ENCODE measurements around the gene EFHC1.

The EFHC1 gene

DNA sequence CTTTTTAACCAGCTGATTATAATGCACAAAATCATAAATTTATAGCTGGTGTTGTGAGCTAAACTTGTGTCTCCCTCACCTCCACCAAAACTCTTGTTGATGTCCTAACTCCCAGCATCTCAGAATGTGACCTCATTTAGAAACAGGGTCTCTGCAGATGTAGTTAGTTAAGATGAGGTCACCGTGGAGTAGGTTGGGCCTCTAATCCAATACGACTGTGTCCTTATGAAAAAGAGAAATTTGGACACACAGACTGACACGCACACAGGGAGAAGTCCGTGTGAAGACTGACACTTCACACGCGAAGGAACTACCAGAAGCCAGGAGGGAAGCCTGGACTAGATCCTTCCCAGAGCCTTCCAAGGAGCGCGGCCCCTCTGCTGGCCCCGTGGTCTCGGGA, 110.2 kb downstream of the EFHC1 start:
- Histone ChIP-seq H3K27me3 (ENCODE audit: control insufficient read depth in 1 of 2, insufficient read depth in 2 of 2, low read length in 2 of 2) (no peaks in the 10 kb centered on the region), H3K27ac (ENCODE audit: low read length) (no peak overlapping the region)

GRCh38 chr6:52531396-52531795, 111.3 kb downstream of the EFHC1 start:
- Histone ChIP-seq H3K4me3 (ENCODE audit: low read length in 2 of 2) (no peak overlapping the region), H3K9ac (ENCODE audit: low read length in 2 of 2) (no peak overlapping the region), H3K27ac (ENCODE audit: low read length) (no peak overlapping the region), H3K4me1 (ENCODE audit: control insufficient read depth, insufficient read depth, low read length) (peaks cover 5% of the 10 kb centered on the region), H3K36me3 (ENCODE audit: control insufficient read depth in 2 of 2, insufficient read depth in 2 of 2, low read length in 2 of 2) (peaks cover 12 to 15% of the 10 kb centered on the region in 2 donors), H3K9me3 (ENCODE audit: control insufficient read depth in 2 of 2, low read length in 2 of 2) (no peaks in the 10 kb centered on the region), H3K27me3 (ENCODE audit: control insufficient read depth in 1 of 2, insufficient read depth in 2 of 2, low read length in 2 of 2) (no peaks in the 10 kb centered on the region)

More for the DNA sequence above, 110.2 kb downstream of the EFHC1 start:
- Histone ChIP-seq H3K9me3 (ENCODE audit: control insufficient read depth in 2 of 2, low read length in 2 of 2) (no peaks in the 10 kb centered on the region), H3K9ac (ENCODE audit: low read length in 2 of 2) (no peak overlapping the region), H3K4me3 (ENCODE audit: low read length in 2 of 2) (no peak overlapping the region), H3K4me1 (ENCODE audit: control insufficient read depth, insufficient read depth, low read length) (peaks cover 2% of the 10 kb centered on the region), H3K36me3 (ENCODE audit: control insufficient read depth in 2 of 2, insufficient read depth in 2 of 2, low read length in 2 of 2) (peaks cover 12 to 13% of the 10 kb centered on the region in 2 donors)

DNA sequence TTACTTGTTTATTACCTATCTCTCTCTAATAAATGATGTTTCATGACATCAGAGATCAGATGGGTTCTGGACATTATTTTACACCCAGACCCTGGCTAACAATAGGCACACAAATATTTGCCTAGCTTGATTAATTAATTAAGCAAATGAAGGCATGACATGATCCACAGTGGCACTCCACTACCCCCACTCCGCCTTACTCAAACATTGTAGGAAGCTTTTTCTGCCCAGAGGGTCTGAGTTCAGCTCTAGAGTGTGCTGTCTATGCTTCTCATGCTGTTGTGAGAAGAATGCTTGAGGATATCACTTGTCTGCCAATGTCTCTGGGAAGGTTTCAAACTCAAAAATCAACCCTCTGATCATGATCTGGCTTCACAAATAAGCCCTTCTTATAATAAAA, 111.7 kb downstream of the EFHC1 start:
- H3K4me1 ChIP-seq (ENCODE audit: control insufficient read depth, insufficient read depth, low read length): peaks cover 9% of the 10 kb centered on the region
- H3K9ac ChIP-seq (ENCODE audit: low read length in 2 of 2): no peak overlapping the region
- H3K9me3 ChIP-seq (ENCODE audit: control insufficient read depth in 2 of 2, low read length in 2 of 2): no peaks in the 10 kb centered on the region
- H3K36me3 ChIP-seq (ENCODE audit: control insufficient read depth in 2 of 2, insufficient read depth in 2 of 2, low read length in 2 of 2): peaks cover 12 to 15% of the 10 kb centered on the region in 2 donors
- H3K27ac ChIP-seq (ENCODE audit: low read length): no peak overlapping the region
- no peaks in the 10 kb centered on the region for H3K27me3 ChIP-seq (ENCODE audit: control insufficient read depth in 1 of 2, insufficient read depth in 2 of 2, low read length in 2 of 2)
- H3K4me3 ChIP-seq (ENCODE audit: low read length in 2 of 2): no peak overlapping the region

- Histone ChIP-seq H3K9me3 (ENCODE audit: control insufficient read depth in 2 of 2, low read length in 2 of 2) (no peaks in the 10 kb centered on the region), H3K27ac (ENCODE audit: low read length) (no peak overlapping the region), H3K4me1 (ENCODE audit: control insufficient read depth, insufficient read depth, low read length) (peaks cover 10% of the 10 kb centered on the region), H3K4me3 (ENCODE audit: low read length in 2 of 2) (no peak overlapping the region), H3K27me3 (ENCODE audit: control insufficient read depth in 1 of 2, insufficient read depth in 2 of 2, low read length in 2 of 2) (no peaks in the 10 kb centered on the region), H3K9ac (ENCODE audit: low read length in 2 of 2) (no peak overlapping the region), H3K36me3 (ENCODE audit: control insufficient read depth in 2 of 2, insufficient read depth in 2 of 2, low read length in 2 of 2) (peaks cover 12 to 15% of the 10 kb centered on the region in 2 donors)
These were observed 112.3 kb downstream of the EFHC1 start for GRCh38 chr6:52532457-52532856.

DNA sequence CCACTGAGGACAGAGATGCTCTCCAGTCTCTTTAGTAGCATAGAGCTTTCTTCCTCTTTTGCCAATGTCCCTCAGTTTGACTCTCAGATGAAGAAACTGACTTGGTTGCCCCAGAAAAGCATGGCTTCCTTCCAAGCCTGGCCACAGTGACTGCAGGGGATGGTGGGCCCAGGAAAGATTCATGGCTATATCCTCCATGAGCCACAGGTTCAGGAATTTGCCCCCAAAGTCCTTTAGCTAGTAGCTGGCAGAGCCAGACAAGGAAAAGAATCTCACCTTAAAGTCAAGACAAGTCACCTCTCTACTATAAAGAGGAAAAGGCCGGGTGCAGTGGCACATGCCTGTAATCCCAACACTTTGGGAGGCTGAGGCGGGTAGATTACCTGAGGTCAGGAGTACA, 113.3 kb downstream of the EFHC1 start:
- H3K9me3 ChIP-seq (ENCODE audit: control insufficient read depth in 2 of 2, low read length in 2 of 2): no peaks in the 10 kb centered on the region
- H3K4me3 ChIP-seq (ENCODE audit: low read length in 2 of 2): no peak overlapping the region
- H3K27me3 ChIP-seq (ENCODE audit: control insufficient read depth in 1 of 2, insufficient read depth in 2 of 2, low read length in 2 of 2): no peaks in the 10 kb centered on the region
- no peak overlapping the region for H3K9ac ChIP-seq (ENCODE audit: low read length in 2 of 2)
- peaks cover 12 to 14% of the 10 kb centered on the region in 2 donors for H3K36me3 ChIP-seq (ENCODE audit: control insufficient read depth in 2 of 2, insufficient read depth in 2 of 2, low read length in 2 of 2)
- H3K4me1 ChIP-seq (ENCODE audit: control insufficient read depth, insufficient read depth, low read length): peaks cover 20% of the 10 kb centered on the region
- H3K27ac ChIP-seq (ENCODE audit: low read length): no peak overlapping the region

- no peak overlapping the region for H3K27ac ChIP-seq (ENCODE audit: low read length)
- H3K9ac ChIP-seq (ENCODE audit: low read length in 2 of 2): no peak overlapping the region
- H3K4me3 ChIP-seq (ENCODE audit: low read length in 2 of 2): no peak overlapping the region
- H3K4me1 ChIP-seq (ENCODE audit: control insufficient read depth, insufficient read depth, low read length): peaks cover 24% of the 10 kb centered on the region
- peaks cover 12 to 14% of the 10 kb centered on the region in 2 donors for H3K36me3 ChIP-seq (ENCODE audit: control insufficient read depth in 2 of 2, insufficient read depth in 2 of 2, low read length in 2 of 2)
- H3K9me3 ChIP-seq (ENCODE audit: control insufficient read depth in 2 of 2, low read length in 2 of 2): no peaks in the 10 kb centered on the region
- H3K27me3 ChIP-seq (ENCODE audit: control insufficient read depth in 1 of 2, insufficient read depth in 2 of 2, low read length in 2 of 2): no peaks in the 10 kb centered on the region
These were observed 114.2 kb downstream of the EFHC1 start for GRCh38 chr6:52534363-52534762.

DNA sequence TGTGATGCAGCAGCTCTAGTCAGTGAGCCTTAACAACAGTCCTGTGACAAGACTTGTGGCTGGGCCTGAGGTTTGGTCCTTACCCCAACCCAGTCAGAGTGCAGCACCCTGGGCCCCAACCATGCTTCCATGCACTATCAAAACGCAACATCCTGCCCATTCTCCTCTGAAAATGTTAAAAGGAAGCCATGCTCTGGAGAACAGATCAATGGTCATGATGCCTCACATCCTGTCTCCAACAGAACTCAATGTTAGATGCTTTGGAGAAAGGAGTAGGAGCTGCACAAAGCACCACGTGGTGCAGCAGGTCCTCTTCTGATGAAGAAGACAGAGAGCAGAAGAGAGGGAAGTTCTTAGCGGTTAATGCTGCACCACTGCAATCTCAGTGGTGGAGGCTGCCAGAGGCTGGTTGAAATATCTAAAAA, 114.8 kb downstream of the EFHC1 start:
- H3K27me3 ChIP-seq (ENCODE audit: control insufficient read depth in 1 of 2, insufficient read depth in 2 of 2, low read length in 2 of 2): no peaks in the 10 kb centered on the region
- H3K27ac ChIP-seq (ENCODE audit: low read length): no peak overlapping the region
- H3K4me1 ChIP-seq (ENCODE audit: control insufficient read depth, insufficient read depth, low read length): peaks cover 28% of the 10 kb centered on the region
- no peak overlapping the region for H3K4me3 ChIP-seq (ENCODE audit: low read length in 2 of 2)
- H3K9ac ChIP-seq (ENCODE audit: low read length in 2 of 2): no peak overlapping the region
- H3K36me3 ChIP-seq (ENCODE audit: control insufficient read depth in 2 of 2, insufficient read depth in 2 of 2, low read length in 2 of 2): peaks cover 11 to 12% of the 10 kb centered on the region in 2 donors
- H3K9me3 ChIP-seq (ENCODE audit: control insufficient read depth in 2 of 2, low read length in 2 of 2): no peaks in the 10 kb centered on the region

DNA sequence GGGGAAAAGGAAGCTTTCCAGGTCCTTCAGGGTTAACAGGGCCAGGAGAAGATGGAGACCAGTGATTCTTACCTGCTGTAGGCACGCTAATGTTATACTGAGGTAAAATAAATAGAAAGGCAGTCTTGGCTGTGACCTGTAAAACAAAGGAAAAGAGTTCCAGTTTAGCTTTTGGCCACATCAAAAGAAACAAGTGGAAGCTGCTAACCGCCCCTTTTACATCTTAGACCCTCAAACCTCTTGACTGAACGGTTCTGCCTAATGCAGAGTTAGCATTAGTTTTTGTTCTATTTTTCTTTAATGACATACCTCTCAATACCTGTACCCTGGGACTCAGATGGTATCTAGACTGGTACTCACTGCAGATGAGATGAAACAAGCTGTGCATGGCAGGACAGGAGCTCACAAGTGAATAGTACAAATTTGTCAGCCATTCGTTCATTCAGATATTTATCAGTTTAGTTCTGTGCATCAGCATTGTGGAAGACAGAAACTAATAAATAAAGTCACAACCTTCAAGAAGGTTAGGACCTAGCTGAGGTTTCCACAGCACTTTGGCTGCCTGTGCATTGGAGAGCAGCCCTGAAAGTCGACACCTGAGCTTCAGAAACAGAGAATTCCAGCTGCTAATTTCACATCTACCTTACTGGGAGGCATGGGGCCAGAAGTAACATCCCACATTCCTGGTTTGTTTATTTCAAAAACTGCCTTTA, 115.7 kb downstream of the EFHC1 start:
- Histone ChIP-seq H3K9me3 (ENCODE audit: control insufficient read depth in 2 of 2, low read length in 2 of 2) (no peaks in the 10 kb centered on the region), H3K27ac (ENCODE audit: low read length) (no peak overlapping the region), H3K27me3 (ENCODE audit: control insufficient read depth in 1 of 2, insufficient read depth in 2 of 2, low read length in 2 of 2) (no peaks in the 10 kb centered on the region), H3K36me3 (ENCODE audit: control insufficient read depth in 2 of 2, insufficient read depth in 2 of 2, low read length in 2 of 2) (peaks cover 11 to 12% of the 10 kb centered on the region in 2 donors), H3K4me1 (ENCODE audit: control insufficient read depth, insufficient read depth, low read length) (peaks cover 37% of the 10 kb centered on the region), H3K4me3 (ENCODE audit: low read length in 2 of 2) (no peak overlapping the region), H3K9ac (ENCODE audit: low read length in 2 of 2) (no peak overlapping the region)

- Histone ChIP-seq H3K4me1 (ENCODE audit: control insufficient read depth, insufficient read depth, low read length) (peaks cover 40% of the 10 kb centered on the region), H3K9me3 (ENCODE audit: control insufficient read depth in 2 of 2, low read length in 2 of 2) (no peaks in the 10 kb centered on the region)
These were observed 116.3 kb downstream of the EFHC1 start for GRCh38 chr6:52536424-52536916.

DNA sequence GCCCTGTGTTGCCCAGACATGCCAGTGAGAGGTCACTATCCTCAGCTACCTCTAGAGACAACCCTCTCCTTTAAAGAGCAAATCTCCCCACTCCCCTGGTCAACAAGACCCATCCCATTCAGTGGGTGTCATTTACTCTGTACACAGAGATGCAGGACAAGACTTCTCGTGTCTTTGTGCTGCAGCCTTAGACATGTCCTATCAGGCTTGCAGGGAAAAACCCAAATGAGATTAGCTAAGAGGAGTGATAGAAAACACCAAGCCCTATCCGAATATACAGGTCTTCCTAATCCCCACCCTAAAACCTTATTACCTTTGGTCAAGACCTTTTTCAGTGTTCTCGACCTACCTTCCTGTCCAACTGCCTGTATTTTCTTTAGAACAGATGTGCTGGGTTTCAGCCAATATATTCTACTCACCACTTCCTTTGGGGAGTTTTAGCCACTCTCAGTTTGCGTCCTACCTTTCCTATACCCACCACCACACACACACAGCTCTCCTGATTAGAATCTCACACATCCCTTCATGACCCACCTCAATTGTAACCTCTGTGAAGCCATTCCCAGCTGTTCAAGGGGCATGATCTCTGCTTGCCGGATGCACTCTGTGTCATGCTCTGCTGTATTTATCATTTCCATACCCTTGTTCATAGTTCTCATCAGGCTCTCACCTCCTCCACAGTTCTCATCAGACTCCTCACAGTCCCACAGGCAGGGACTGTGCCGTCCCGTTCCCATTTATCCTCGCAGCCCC, 117.0 kb downstream of the EFHC1 start:
- H3K4me3 ChIP-seq (ENCODE audit: low read length in 2 of 2): peak overlapping the region in 1 of 2 donors; percentile 8
- H3K27ac ChIP-seq (ENCODE audit: low read length): no peak overlapping the region
- peaks cover 42% of the 10 kb centered on the region for H3K4me1 ChIP-seq (ENCODE audit: control insufficient read depth, insufficient read depth, low read length)
- H3K36me3 ChIP-seq (ENCODE audit: control insufficient read depth in 2 of 2, insufficient read depth in 2 of 2, low read length in 2 of 2): peaks cover 11 to 12% of the 10 kb centered on the region in 2 donors
- no peak overlapping the region for H3K9ac ChIP-seq (ENCODE audit: low read length in 2 of 2)
- no peaks in the 10 kb centered on the region for H3K27me3 ChIP-seq (ENCODE audit: control insufficient read depth in 1 of 2, insufficient read depth in 2 of 2, low read length in 2 of 2)
- no peaks in the 10 kb centered on the region for H3K9me3 ChIP-seq (ENCODE audit: control insufficient read depth in 2 of 2, low read length in 2 of 2)

More at GRCh38 chr6:52536424-52536916, 116.3 kb downstream of the EFHC1 start:
- peaks cover 11 to 12% of the 10 kb centered on the region in 2 donors for H3K36me3 ChIP-seq (ENCODE audit: control insufficient read depth in 2 of 2, insufficient read depth in 2 of 2, low read length in 2 of 2)
- H3K9ac ChIP-seq (ENCODE audit: low read length in 2 of 2): no peak overlapping the region
- no peaks in the 10 kb centered on the region for H3K27me3 ChIP-seq (ENCODE audit: control insufficient read depth in 1 of 2, insufficient read depth in 2 of 2, low read length in 2 of 2)
- no peak overlapping the region for H3K4me3 ChIP-seq (ENCODE audit: low read length in 2 of 2)
- no peak overlapping the region for H3K27ac ChIP-seq (ENCODE audit: low read length)

All from stomach smooth muscle (tissue), 2 donors.